ENCODE results near the gene MRPS14.

DNA sequence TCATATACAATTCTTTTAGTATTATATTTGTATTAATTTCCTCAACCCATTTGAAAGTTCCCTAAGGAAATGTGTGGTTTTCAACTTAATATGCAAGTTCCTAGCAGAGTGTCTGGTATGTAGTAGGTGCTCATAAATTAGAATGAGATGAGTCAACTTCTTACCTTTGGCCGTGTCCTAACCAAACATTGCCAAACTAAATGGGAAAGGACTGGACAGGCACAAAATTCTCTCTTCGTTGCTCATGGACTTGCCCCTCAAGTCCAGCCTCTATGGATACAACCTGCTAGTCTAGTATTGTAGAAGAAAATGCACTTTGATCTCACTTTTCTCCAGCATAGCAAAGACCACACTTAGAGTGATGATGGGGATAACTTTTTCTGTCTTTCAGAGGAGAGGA lies 11.6 kb upstream of the MRPS14 start:
- TF ChIP-seq EZH2 (IDR thresholded peaks at IDR 0.05; ENCODE audit: borderline replicate concordance, insufficient read depth, low read depth, low read length, poor library complexity, severe bottlenecking) (no peak), CTCF (IDR thresholded peaks at IDR 0.05) (no peak)

Data from B cell (primary cell).